Measurements from ENCODE around the gene ABCC1.

ABCC1 gene

DNA sequence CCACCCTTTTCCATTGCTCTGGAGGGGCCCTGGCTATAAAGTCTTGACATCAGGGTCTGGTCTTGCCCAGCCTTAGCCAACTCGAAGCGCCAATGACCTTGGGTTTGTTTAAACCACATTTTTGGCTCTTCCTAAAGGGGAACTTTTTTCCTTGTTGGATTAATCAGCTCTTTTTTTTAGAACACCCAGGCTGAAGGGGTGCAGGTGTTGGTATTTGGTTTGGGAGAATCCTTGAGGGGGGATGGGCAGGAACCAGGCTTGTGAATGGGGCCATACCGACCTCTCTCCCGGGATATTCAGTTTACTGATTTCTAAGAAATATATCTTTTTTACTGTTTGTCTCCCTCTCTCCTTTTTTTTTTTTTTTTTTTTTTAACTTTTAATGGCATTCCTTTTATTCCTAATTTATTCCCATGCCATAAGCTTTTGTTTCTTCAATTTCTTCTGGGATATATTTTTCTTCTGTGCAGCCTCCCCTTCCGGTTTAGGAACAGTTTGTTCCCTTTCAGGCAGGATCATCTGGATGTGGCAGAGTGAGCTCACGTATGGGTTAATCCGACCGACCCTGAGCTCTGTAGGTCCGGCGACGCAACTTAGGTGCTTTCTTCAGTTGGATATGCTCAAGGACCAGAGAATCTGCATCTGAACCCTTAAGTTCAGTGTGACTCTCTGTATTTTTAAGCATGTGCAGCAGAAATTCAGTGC lies 144.4 kb downstream of the ABCC1 start:
- H3K27ac ChIP-seq (ENCODE audit: low read depth, low read length, poor library complexity, severe bottlenecking): peak overlapping the region; percentile 31
- no peaks in the 10 kb centered on the region for H3K9me3 ChIP-seq (ENCODE audit: low read length)
- H3K4me3 ChIP-seq (ENCODE audit: low read depth, low read length, poor library complexity, severe bottlenecking): no peak overlapping the region
- H4K20me1 ChIP-seq (ENCODE audit: insufficient read depth, low read length): no peaks in the 10 kb centered on the region
- no peaks in the 10 kb centered on the region for H3K9me2 ChIP-seq (ENCODE audit: low read depth, low read length)
- no peak overlapping the region for H2AFZ ChIP-seq (ENCODE audit: low read length)
- no peaks in the 10 kb centered on the region for H3K79me2 ChIP-seq (ENCODE audit: insufficient read depth, low read length)
- H3F3A ChIP-seq (ENCODE audit: insufficient read depth, low read length): no peaks in the 10 kb centered on the region
- H3K27me3 ChIP-seq (ENCODE audit: insufficient read depth, low read length): no peaks in the 10 kb centered on the region
- no peak overlapping the region for H3K9ac ChIP-seq (ENCODE audit: low read length)
- H3K4me1 ChIP-seq (ENCODE audit: insufficient read depth, low read length, severe bottlenecking): peaks cover 32% of the 10 kb centered on the region
- TF ChIP-seq, protein P1, sequence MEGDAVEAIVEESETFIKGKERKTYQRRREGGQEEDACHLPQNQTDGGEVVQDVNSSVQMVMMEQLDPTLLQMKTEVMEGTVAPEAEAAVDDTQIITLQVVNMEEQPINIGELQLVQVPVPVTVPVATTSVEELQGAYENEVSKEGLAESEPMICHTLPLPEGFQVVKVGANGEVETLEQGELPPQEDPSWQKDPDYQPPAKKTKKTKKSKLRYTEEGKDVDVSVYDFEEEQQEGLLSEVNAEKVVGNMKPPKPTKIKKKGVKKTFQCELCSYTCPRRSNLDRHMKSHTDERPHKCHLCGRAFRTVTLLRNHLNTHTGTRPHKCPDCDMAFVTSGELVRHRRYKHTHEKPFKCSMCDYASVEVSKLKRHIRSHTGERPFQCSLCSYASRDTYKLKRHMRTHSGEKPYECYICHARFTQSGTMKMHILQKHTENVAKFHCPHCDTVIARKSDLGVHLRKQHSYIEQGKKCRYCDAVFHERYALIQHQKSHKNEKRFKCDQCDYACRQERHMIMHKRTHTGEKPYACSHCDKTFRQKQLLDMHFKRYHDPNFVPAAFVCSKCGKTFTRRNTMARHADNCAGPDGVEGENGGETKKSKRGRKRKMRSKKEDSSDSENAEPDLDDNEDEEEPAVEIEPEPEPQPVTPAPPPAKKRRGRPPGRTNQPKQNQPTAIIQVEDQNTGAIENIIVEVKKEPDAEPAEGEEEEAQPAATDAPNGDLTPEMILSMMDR (IDR thresholded peaks at IDR 0.05; ENCODE audit: low read length): no peak
- no peak for TF ChIP-seq EZH2 (IDR thresholded peaks at IDR 0.05; ENCODE audit: borderline replicate concordance, low read length)
- no peak overlapping the region for H3K4me2 ChIP-seq (ENCODE audit: low read length)
- H3K36me3 ChIP-seq (ENCODE audit: insufficient read depth, low read length): peaks cover 64% of the 10 kb centered on the region

DNA sequence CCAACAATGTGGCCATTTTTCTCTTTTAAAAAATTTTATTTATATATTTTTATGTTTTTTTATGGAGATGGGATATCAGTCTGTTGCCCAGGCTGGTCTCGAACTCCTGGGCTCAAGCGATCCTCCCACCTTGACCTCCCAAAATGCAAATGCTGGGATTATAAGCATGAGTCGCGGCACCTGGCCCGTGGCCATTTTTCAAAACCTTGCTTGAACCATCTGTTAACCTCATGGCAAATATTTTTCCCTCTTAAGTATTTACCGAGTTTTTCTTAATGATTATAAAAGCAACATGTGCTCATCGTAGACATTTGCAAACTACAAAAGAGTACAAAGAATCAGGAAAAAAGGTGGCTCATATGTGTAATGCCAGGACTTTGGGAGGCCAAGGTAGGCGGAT lies 146.2 kb downstream of the ABCC1 start:
- no peaks in the 10 kb centered on the region for H3K27me3 ChIP-seq (ENCODE audit: insufficient read depth, low read length)
- no peak overlapping the region; the same call in 1 of the 2 replicates for H3K9ac ChIP-seq (ENCODE audit: low read length)
- no peak for TF ChIP-seq EZH2 (IDR thresholded peaks at IDR 0.05; ENCODE audit: borderline replicate concordance, low read length)
- TF ChIP-seq, protein P1 (IDR thresholded peaks at IDR 0.05; ENCODE audit: low read length): no peak
- no peaks in the 10 kb centered on the region for H4K20me1 ChIP-seq (ENCODE audit: insufficient read depth, low read length)
- H3K27ac ChIP-seq (ENCODE audit: low read depth, low read length, poor library complexity, severe bottlenecking): peak overlapping the region; percentile 88
- peak overlapping the region; percentile 6; the same call in 1 of the 2 replicates for H3K4me2 ChIP-seq (ENCODE audit: low read length)
- H3K4me3 ChIP-seq (ENCODE audit: low read depth, low read length, poor library complexity, severe bottlenecking): no peak overlapping the region
- H2AFZ ChIP-seq (ENCODE audit: low read length): no peak overlapping the region
- H3K9me3 ChIP-seq (ENCODE audit: low read length): no peaks in the 10 kb centered on the region
- H3K79me2 ChIP-seq (ENCODE audit: insufficient read depth, low read length): no peaks in the 10 kb centered on the region
- H3K4me1 ChIP-seq (ENCODE audit: insufficient read depth, low read length, severe bottlenecking): peaks cover 50% of the 10 kb centered on the region
- peaks cover 64% of the 10 kb centered on the region for H3K36me3 ChIP-seq (ENCODE audit: insufficient read depth, low read length)
- H3F3A ChIP-seq (ENCODE audit: insufficient read depth, low read length): no peaks in the 10 kb centered on the region
- H3K9me2 ChIP-seq (ENCODE audit: low read depth, low read length): no peaks in the 10 kb centered on the region

DNA sequence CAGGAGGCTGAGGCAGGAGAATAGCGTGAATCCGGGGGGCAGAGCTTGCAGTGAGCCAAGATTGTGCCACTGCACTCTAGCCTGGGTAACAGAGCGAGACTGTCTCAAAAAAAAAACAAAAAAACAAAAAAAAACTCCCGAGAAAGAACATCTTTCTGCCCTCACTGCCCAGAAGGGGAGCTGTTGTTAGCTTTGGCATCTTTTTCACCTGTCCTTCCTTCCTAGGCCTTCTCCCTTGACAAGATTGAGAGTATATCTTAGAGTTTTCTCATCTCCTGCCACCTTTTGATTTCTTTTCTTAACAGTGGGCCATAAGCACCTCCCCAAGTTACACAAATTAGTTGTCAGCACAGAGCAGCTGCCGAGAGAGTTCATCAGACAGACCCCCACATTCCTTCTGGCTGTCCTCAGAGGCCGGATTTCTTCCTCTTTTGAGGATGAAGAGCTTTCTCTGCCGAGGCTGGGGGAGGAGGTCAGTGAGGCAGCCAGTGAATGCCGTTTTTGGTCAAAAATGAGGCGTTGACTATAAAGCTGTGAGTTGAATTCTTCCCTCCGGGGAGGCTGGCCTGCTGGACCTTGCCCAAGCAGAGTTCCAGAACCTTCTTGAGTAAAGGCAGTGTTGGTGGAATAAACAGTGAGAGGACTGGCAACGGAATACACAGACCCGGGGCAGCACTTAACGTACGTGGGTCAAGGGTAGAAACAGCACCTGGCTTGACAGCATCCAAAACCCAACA lies 146.9 kb downstream of the ABCC1 start:
- Histone ChIP-seq H3K27ac (ENCODE audit: low read depth, low read length, poor library complexity, severe bottlenecking) (peak overlapping the region; percentile 88), H3K4me1 (ENCODE audit: insufficient read depth, low read length, severe bottlenecking) (peaks cover 51% of the 10 kb centered on the region), H3K9ac (ENCODE audit: low read length) (peak overlapping the region; percentile 14; the same call in 1 of the 2 replicates), H3K9me3 (ENCODE audit: low read length) (no peaks in the 10 kb centered on the region), H4K20me1 (ENCODE audit: insufficient read depth, low read length) (no peaks in the 10 kb centered on the region), H3K4me2 (ENCODE audit: low read length) (peak overlapping the region; percentile 6; the same call in 1 of the 2 replicates), H3K27me3 (ENCODE audit: insufficient read depth, low read length) (no peaks in the 10 kb centered on the region), H2AFZ (ENCODE audit: low read length) (no peak overlapping the region), H3K79me2 (ENCODE audit: insufficient read depth, low read length) (no peaks in the 10 kb centered on the region), H3K9me2 (ENCODE audit: low read depth, low read length) (no peaks in the 10 kb centered on the region), H3K4me3 (ENCODE audit: low read depth, low read length, poor library complexity, severe bottlenecking) (no peak overlapping the region), H3F3A (ENCODE audit: insufficient read depth, low read length) (no peaks in the 10 kb centered on the region), H3K36me3 (ENCODE audit: insufficient read depth, low read length) (peaks cover 60% of the 10 kb centered on the region)
- TF ChIP-seq EZH2 (IDR thresholded peaks at IDR 0.05; ENCODE audit: borderline replicate concordance, low read length): no peak
- TF ChIP-seq, protein P1 (IDR thresholded peaks at IDR 0.05; ENCODE audit: low read length): peak; percentile 57
